ENCODE measurements around the gene LRRC14B. TPM values are rescaled to one million over a fixed set of nuclear protein-coding genes. Genes with fewer than 3 reads are reported as not detected.
"Not testable (repeated sequence)": the region's sequence is repeated elsewhere in the genome, so short reads cannot be mapped to it uniquely, and the experiment has no call there.

The LRRC14B gene
- total RNA-seq, 1 experiment from 2014 or later: 0.82 TPM

DNA sequence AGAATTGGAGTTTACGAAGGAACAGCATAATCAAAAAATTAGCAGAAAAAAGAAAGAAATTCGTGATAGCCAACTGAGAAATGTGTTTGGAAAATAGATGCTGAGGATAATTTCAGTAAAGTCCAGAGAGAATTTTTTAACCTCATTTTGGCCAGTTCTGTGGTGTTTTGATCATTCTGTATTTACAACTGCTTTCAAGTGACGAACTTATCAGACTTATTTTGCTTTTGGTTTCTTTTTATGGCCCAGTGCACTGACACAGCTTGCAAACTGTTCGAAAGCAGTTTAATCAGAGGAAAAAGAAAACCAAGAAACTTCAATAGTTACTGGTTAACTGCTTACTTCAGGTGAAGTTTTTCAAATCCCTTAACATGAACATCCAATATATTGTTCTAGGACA, 28.7 kb downstream of the LRRC14B start:
- intact Hi-C loops (cut with micrococcal nuclease; ENCODE audit: unreplicated experiment): no loop called here
- no peak for TF ChIP-seq CTCF (IDR thresholded peaks at IDR 0.05)
- TF ChIP-seq REST (IDR thresholded peaks at IDR 0.05; ENCODE audit: insufficient read depth in 1 of 2, low read depth in 2 of 2, low read length in 1 of 2): no peak
- no peak for TF ChIP-seq SIN3A (IDR thresholded peaks at IDR 0.05; ENCODE audit: borderline replicate concordance, insufficient read depth, low read depth, low read length)
- TF ChIP-seq TCF7L2 (IDR thresholded peaks at IDR 0.05; ENCODE audit: low read depth, low read length): no peak
- no peak for TF ChIP-seq POLR2AphosphoS5 (IDR thresholded peaks at IDR 0.05; ENCODE audit: low read depth, low read length)
- POLR2A ChIA-PET: no interaction called here
- in situ Hi-C loops (cut with HindIII; ENCODE audit: low pct_unique_long_range_greater_than_20kb, low sequenced_read_pairs): no loop called here
- Histone ChIP-seq H3K27me3 (ENCODE audit: control insufficient read depth, insufficient read depth, low read length) (no peaks in the 10 kb centered on the region), H3K27ac (ENCODE audit: low read length) (peak overlapping the region; percentile 90), H3K9me3 (ENCODE audit: control insufficient read depth, insufficient read depth, low read depth, low read length) (no peaks in the 10 kb centered on the region), H3K4me1 (ENCODE audit: control insufficient read depth, insufficient read depth, low read length) (peaks cover 16% of the 10 kb centered on the region), H3K36me3 (ENCODE audit: control insufficient read depth, insufficient read depth, low read length) (no peaks in the 10 kb centered on the region; the same call in 1 of the 2 replicates), H3K4me3 (ENCODE audit: low read depth in 2 of 2, low read length in 2 of 2) (peak overlapping the region; percentile 77 to 87)
- TSS peak; percentile 63 for BruUV-seq (replicated peaks)
- ATAC-seq (no peak), DNase-seq (ENCODE audit: low read depth, low spot score) (no peak)
- CTCF ChIA-PET: no interaction called here

DNA sequence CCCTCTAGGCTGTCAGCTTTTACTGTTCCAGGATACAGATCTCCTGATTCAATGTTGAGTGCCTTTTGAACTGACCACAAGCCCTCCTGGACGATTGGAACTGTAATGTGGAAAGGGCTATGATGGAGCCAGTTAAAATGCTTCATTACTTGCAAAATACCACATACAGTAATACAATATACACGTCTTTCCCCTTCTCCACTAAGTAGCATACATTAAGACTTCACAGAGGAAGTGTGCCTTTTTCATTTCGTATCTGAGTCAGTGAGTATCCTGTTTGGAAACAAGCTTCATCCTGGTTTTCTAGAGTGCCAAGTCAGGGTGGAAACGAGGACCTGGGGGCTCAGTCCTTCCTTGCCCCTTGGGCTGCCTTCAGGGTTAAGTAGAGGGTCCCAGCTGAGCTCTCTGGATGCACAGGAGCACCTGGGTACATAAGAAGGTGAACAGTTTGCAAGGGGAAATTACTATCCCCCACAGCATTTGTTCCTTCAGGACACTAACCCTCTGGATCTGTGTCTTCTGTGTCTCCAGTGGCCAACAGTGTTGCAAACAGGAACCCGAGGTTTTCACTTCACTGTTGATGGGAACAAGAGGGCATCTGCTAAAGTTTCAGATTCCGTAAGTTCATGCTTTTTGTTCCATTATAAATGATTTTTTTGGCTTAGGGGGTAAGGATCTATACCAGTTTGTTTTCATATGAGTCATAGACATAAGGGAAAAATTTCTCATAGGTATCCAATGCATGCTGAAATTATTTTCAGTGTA, 31.8 kb downstream of the LRRC14B start:
- DNase-seq (ENCODE audit: low read depth, low spot score); H3K36me3 ChIP-seq (ENCODE audit: control insufficient read depth, insufficient read depth, low read length); ATAC-seq; intact Hi-C loops (cut with micrococcal nuclease; ENCODE audit: unreplicated experiment); H3K27me3 ChIP-seq (ENCODE audit: control insufficient read depth, insufficient read depth, low read length); BruUV-seq (replicated peaks); CTCF ChIA-PET; H3K4me3 ChIP-seq (ENCODE audit: low read depth in 2 of 2, low read length in 2 of 2); H3K27ac ChIP-seq (ENCODE audit: low read length); POLR2A ChIA-PET; in situ Hi-C loops (cut with HindIII; ENCODE audit: low pct_unique_long_range_greater_than_20kb, low sequenced_read_pairs); H3K9me3 ChIP-seq (ENCODE audit: control insufficient read depth, insufficient read depth, low read depth, low read length): not testable (repeated sequence)
- peaks cover 16% of the 10 kb centered on the region for H3K4me1 ChIP-seq (ENCODE audit: control insufficient read depth, insufficient read depth, low read length)

DNA sequence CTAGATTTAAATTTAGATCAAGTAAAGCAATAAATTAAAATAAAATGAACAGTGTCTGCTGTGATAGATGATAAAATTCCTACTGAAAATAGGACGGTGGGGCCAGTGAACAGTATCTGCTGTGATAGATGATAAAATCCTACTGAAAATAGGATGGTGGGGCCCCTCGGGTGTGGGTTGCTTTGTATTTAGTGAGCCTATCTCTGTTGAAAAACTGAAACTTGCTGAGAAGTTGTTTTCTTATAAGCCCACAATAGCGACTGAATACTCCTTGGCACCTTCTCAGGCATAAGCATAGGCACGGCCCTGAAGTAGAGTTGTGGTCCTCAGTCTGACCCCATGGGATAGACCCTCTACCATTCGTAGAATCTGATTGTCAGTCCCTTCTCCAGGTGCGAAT, 32.5 kb downstream of the LRRC14B start:
- TF ChIP-seq CTCF (IDR thresholded peaks at IDR 0.05) (no peak), TCF7L2 (IDR thresholded peaks at IDR 0.05; ENCODE audit: low read depth, low read length) (no peak), POLR2AphosphoS5 (IDR thresholded peaks at IDR 0.05; ENCODE audit: low read depth, low read length) (no peak), REST (IDR thresholded peaks at IDR 0.05; ENCODE audit: insufficient read depth in 1 of 2, low read depth in 2 of 2, low read length in 1 of 2) (no peak)
- Histone ChIP-seq H3K36me3 (ENCODE audit: control insufficient read depth, insufficient read depth, low read length) (peaks cover 12% of the 10 kb centered on the region), H3K9me3 (ENCODE audit: control insufficient read depth, insufficient read depth, low read depth, low read length) (no peaks in the 10 kb centered on the region), H3K27ac (ENCODE audit: low read length) (no peak overlapping the region), H3K4me3 (ENCODE audit: low read depth in 2 of 2, low read length in 2 of 2) (no peak overlapping the region), H3K4me1 (ENCODE audit: control insufficient read depth, insufficient read depth, low read length) (peaks cover 16% of the 10 kb centered on the region), H3K27me3 (ENCODE audit: control insufficient read depth, insufficient read depth, low read length) (no peaks in the 10 kb centered on the region)
- ATAC-seq (no peak), DNase-seq (ENCODE audit: low read depth, low spot score) (no peak)
- ChIA-PET CTCF (no interaction called here), POLR2A (no interaction called here)
- intact Hi-C loops (cut with micrococcal nuclease; ENCODE audit: unreplicated experiment): no loop called here
- in situ Hi-C loops (cut with HindIII; ENCODE audit: low pct_unique_long_range_greater_than_20kb, low sequenced_read_pairs): no loop called here
- BruUV-seq (replicated peaks): no TSS peak
